Mucosa of descending colon (tissue), 3 donors: ENCODE data around the gene DQX1. TPM values are rescaled to one million over a fixed set of nuclear protein-coding genes. Genes with fewer than 3 reads are reported as not detected.

Experiments used
- ATAC-seq: fragments of 200-7000 bp; cut with Tn5 transposase; one replicate; pipeline ENCODE4 v1.9.1; 2020; ENCODE audit warnings: mild to moderate bottlenecking, moderate library complexity
- DNase-seq, 3 donors: peaks; one replicate each; pipeline ENCODE4 v3.0.0-alpha.2; 2020
- H3K36me3 ChIP-seq: fragments of 200-600 bp; one replicate; pipeline ENCODE4 v1.8.0; 2021; ENCODE audit warnings: low read depth, mild to moderate bottlenecking
- H3K4me1 ChIP-seq: fragments of 200-600 bp; one replicate; pipeline ENCODE4 v1.8.0; 2021; ENCODE audit warnings: low read depth, mild to moderate bottlenecking
- H3K4me3 ChIP-seq: fragments of 200-600 bp; one replicate; pipeline ENCODE4 v1.8.0; 2021; ENCODE audit warnings: mild to moderate bottlenecking
- H3K9me3 ChIP-seq: fragments of 200-600 bp; one replicate; pipeline ENCODE4 v1.8.0; 2021; ENCODE audit warnings: mild to moderate bottlenecking
- CTCF ChIP-seq: fragments of 200-600 bp; IDR thresholded peaks from one replicate; pipeline ENCODE4 v1.8.0; 2022; ENCODE audit warnings: antibody characterized with exemption, mild to moderate bottlenecking
- intact Hi-C, 2 donors: fragments of 100-400 bp; cut with DNase I in 1 of 2; cut with micrococcal nuclease in 1 of 2; formaldehyde crosslinking; loops; one replicate each; pipeline versions ENCODE4 v1.11.0 to v1.11.1; 2022; cut with DNase I, micrococcal nuclease
- total RNA-seq, 3 donors: library from RNA; stranded (reverse); fragmentation: NEBNext Ultra II Directional in 2 of 3; extraction: Animal tissue kit (Norgen Biotek cat#: 25700) in 2 of 3; gene quantifications; one replicate each; pipeline versions ENCODE4 v1.2.1 to v1.2.4, GENCODE V29; 2021 to 2023
- donor health status: DM: no; HTN: no; CAD: no; lungs with moderate emphysema.
- donor health status: DM: no; HTN: no; CAD: no.
- donor health status: DM: no; HTN: yes; CAD: no.

The DQX1 gene
- total RNA-seq, 3 donors from 2014 or later = 17.9 to 58.3 (median 22.2) TPM

GRCh38 chr2:74536166-74536950, 10.3 kb upstream of the DQX1 start:
- Histone ChIP-seq H3K36me3 (no peaks in the 10 kb centered on the region), H3K4me1 (no peaks in the 10 kb centered on the region), H3K9me3 (no peaks in the 10 kb centered on the region), H3K4me3 (no peak overlapping the region)
- intact Hi-C loops = loop anchor here in 1 of 2 donors (10.0 kb wide), 1 partner anchor 52 kb away; the partner anchor contains the start of genes CCDC142 and TTC31
- TF ChIP-seq CTCF = no peak
- ATAC-seq = no peak
- peak in 1 of 3 donors; percentile 43 for DNase-seq

DNA sequence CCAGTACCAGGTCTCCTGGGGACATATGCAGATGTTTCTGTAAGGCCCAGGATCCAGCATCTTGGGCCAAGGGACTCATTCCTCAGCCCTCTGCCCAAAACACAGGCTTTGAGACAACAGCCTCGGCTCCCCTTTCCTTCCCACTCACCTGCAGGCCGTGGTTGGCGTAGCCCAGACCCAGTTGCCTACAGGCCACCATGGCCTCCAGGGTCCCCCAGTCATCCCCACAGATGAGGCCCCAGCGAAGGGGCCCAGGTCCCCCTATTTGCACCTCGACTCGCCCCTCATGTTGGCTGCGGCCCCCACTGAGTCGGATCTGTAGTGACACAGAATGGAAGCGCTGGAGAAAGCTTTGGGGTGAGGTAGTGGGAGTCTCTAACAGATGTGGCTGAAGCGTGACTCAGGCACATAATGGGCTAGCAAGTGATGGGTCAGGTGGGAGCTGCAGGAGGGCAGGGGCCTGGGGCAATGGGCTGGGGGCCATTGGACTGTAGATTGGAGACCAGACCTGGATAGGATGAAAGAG, 9.5 kb upstream of the DQX1 start:
- Histone ChIP-seq H3K4me1 (no peaks in the 10 kb centered on the region), H3K9me3 (no peaks in the 10 kb centered on the region), H3K4me3 (no peak overlapping the region), H3K36me3 (no peaks in the 10 kb centered on the region)
- intact Hi-C loops = loop anchor here in 1 of 2 donors (10.0 kb wide), 1 partner anchor 51 kb away; the partner anchor contains the start of genes CCDC142 and TTC31
- TF ChIP-seq CTCF = no peak
- ATAC-seq (no peak), DNase-seq (peak in 1 of 3 donors; percentile 44)

GRCh38 chr2:74534411-74534810, 8.4 kb upstream of the DQX1 start:
- TF ChIP-seq CTCF = no peak
- H3K36me3 ChIP-seq = no peaks in the 10 kb centered on the region
- intact Hi-C loops = loop anchor here in 1 of 2 donors (10.0 kb wide), 1 partner anchor 50 kb away; the partner anchor contains the start of genes CCDC142 and TTC31
- DNase-seq (no peak), ATAC-seq (no peak)
- no peak overlapping the region for H3K4me3 ChIP-seq
- H3K4me1 ChIP-seq = no peaks in the 10 kb centered on the region
- H3K9me3 ChIP-seq = no peaks in the 10 kb centered on the region

DNA sequence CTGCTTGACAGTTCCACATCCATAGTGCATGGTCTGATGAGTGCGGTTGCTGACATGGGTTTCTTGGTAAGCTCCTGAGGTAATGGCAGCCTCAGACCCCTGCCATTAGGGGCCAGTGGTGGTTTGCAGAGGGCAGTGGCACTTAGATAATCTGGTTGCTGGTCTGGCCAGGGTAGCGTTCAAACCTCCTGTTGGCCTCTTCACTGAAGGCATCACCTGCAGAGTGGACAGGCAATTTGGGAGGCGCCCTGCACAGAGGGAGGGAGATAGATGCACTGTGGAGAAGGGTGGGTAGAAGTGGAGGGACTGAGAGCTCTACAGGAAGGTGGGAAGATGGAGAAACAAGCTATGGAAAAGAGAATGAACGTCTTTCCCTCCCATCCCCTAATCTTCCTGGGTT, 7.4 kb upstream of the DQX1 start:
- no peaks in the 10 kb centered on the region for H3K9me3 ChIP-seq
- DNase-seq (no peak), ATAC-seq (no peak)
- H3K4me1 ChIP-seq = peaks cover 5% of the 10 kb centered on the region
- H3K36me3 ChIP-seq = no peaks in the 10 kb centered on the region
- intact Hi-C loops = loop anchor here in 1 of 2 donors (10.0 kb wide), 1 partner anchor 49 kb away; the partner anchor contains the start of genes CCDC142 and TTC31
- H3K4me3 ChIP-seq = no peak overlapping the region
- TF ChIP-seq CTCF = no peak

GRCh38 chr2:74532222-74532621, 6.2 kb upstream of the DQX1 start:
- H3K4me1 ChIP-seq = peaks cover 11% of the 10 kb centered on the region
- TF ChIP-seq CTCF = no peak
- ATAC-seq (no peak), DNase-seq (no peak)
- H3K4me3 ChIP-seq = no peak overlapping the region
- H3K36me3 ChIP-seq = no peaks in the 10 kb centered on the region
- intact Hi-C loops = loop anchor here in 1 of 2 donors (10.0 kb wide), 1 partner anchor 47 kb away; the partner anchor contains the start of genes CCDC142 and TTC31
- no peaks in the 10 kb centered on the region for H3K9me3 ChIP-seq
